SK-N-SH (cell line): ENCODE data around the gene PLEKHG1.

Experiments used
- EZH2phosphoT487 ChIP-seq: fragments of 200-600 bp; sonication (generic); IDR thresholded peaks from 2 replicates; pipeline ENCODE4 v1.6.1; 2017; ENCODE audit warnings: low read depth, mixed run types, mild to moderate bottlenecking, antibody characterized with exemption, moderate library complexity, borderline replicate concordance
- FOSL2 ChIP-seq: IDR thresholded peaks from 2 replicates; pipeline ENCODE4 v1.4.0; 2012; ENCODE audit warnings: low read depth, mild to moderate bottlenecking, moderate library complexity, borderline replicate concordance
- JUND ChIP-seq: IDR thresholded peaks from 2 replicates; pipeline ENCODE4 v1.4.0; 2012
- RAD21 ChIP-seq: IDR thresholded peaks from 2 replicates; pipeline ENCODE4 v1.6.1; 2012; ENCODE audit warnings: mild to moderate bottlenecking, low read length
- RFX5 ChIP-seq: IDR thresholded peaks from 2 replicates; pipeline ENCODE4 v1.6.1; 2012; ENCODE audit warnings: mild to moderate bottlenecking, improper control_type of control experiment, low read length
- TCF12 ChIP-seq: IDR thresholded peaks from 2 replicates; pipeline ENCODE4 v1.4.0; 2012
- YY1 ChIP-seq: IDR thresholded peaks from 2 replicates; pipeline ENCODE4 v1.4.0; 2012; ENCODE audit warnings: low read depth, mild to moderate bottlenecking
- TF ChIP-seq, protein P1 (sequence below): fragments of 200-600 bp; sonication (generic); IDR thresholded peaks from 2 replicates; pipeline ENCODE4 v1.6.1; 2017; ENCODE audit warnings: antibody characterized with exemption, mild to moderate bottlenecking, moderate library complexity
- TF ChIP-seq, protein P2 (sequence below): IDR thresholded peaks from 2 replicates; pipeline ENCODE4 v1.6.1; 2012; ENCODE audit warnings: mild to moderate bottlenecking, low read depth, low read length, moderate library complexity

DNA sequence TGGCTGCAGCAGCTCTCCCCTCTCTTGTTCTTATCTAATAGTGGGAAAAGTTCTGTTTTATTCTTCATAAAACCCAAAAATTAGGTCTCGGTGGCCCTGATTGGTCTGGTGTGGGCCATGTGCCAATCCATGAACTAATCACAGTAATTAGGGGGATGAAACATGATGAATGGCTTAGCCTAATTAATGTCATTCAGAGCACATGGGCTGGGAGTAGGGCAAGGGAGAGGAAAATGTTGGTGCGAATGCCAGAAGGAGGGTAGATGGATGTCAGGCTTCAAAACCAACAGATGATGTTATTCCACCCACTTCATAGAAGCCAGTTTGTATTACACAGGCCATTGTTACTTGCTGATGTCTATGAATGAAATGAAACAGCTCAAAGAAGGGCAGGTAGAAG is 46.5 kb downstream of the PLEKHG1 start:
- TF ChIP-seq, protein P1, sequence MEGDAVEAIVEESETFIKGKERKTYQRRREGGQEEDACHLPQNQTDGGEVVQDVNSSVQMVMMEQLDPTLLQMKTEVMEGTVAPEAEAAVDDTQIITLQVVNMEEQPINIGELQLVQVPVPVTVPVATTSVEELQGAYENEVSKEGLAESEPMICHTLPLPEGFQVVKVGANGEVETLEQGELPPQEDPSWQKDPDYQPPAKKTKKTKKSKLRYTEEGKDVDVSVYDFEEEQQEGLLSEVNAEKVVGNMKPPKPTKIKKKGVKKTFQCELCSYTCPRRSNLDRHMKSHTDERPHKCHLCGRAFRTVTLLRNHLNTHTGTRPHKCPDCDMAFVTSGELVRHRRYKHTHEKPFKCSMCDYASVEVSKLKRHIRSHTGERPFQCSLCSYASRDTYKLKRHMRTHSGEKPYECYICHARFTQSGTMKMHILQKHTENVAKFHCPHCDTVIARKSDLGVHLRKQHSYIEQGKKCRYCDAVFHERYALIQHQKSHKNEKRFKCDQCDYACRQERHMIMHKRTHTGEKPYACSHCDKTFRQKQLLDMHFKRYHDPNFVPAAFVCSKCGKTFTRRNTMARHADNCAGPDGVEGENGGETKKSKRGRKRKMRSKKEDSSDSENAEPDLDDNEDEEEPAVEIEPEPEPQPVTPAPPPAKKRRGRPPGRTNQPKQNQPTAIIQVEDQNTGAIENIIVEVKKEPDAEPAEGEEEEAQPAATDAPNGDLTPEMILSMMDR, result no peak
- TF ChIP-seq JUND, result no peak
- TF ChIP-seq, protein P2, sequence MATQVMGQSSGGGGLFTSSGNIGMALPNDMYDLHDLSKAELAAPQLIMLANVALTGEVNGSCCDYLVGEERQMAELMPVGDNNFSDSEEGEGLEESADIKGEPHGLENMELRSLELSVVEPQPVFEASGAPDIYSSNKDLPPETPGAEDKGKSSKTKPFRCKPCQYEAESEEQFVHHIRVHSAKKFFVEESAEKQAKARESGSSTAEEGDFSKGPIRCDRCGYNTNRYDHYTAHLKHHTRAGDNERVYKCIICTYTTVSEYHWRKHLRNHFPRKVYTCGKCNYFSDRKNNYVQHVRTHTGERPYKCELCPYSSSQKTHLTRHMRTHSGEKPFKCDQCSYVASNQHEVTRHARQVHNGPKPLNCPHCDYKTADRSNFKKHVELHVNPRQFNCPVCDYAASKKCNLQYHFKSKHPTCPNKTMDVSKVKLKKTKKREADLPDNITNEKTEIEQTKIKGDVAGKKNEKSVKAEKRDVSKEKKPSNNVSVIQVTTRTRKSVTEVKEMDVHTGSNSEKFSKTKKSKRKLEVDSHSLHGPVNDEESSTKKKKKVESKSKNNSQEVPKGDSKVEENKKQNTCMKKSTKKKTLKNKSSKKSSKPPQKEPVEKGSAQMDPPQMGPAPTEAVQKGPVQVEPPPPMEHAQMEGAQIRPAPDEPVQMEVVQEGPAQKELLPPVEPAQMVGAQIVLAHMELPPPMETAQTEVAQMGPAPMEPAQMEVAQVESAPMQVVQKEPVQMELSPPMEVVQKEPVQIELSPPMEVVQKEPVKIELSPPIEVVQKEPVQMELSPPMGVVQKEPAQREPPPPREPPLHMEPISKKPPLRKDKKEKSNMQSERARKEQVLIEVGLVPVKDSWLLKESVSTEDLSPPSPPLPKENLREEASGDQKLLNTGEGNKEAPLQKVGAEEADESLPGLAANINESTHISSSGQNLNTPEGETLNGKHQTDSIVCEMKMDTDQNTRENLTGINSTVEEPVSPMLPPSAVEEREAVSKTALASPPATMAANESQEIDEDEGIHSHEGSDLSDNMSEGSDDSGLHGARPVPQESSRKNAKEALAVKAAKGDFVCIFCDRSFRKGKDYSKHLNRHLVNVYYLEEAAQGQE, result no peak
- TF ChIP-seq EZH2phosphoT487, result no peak
- TF ChIP-seq YY1, result no peak
- no peak for TF ChIP-seq TCF12
- no peak for TF ChIP-seq FOSL2
- TF ChIP-seq RFX5, result no peak
- TF ChIP-seq RAD21, result no peak
